NCI-H2196 treated with DMSO at 0.1 percent for 48 hours (cell line): ENCODE data around the gene SFXN2.

Experiments used
- DNase-seq: peaks from one replicate; lab custom pipeline; 2025; ENCODE audit not compliant: unreplicated experiment; lab: John Stamatoyannopoulos, UW

Gene SFXN2

DNA sequence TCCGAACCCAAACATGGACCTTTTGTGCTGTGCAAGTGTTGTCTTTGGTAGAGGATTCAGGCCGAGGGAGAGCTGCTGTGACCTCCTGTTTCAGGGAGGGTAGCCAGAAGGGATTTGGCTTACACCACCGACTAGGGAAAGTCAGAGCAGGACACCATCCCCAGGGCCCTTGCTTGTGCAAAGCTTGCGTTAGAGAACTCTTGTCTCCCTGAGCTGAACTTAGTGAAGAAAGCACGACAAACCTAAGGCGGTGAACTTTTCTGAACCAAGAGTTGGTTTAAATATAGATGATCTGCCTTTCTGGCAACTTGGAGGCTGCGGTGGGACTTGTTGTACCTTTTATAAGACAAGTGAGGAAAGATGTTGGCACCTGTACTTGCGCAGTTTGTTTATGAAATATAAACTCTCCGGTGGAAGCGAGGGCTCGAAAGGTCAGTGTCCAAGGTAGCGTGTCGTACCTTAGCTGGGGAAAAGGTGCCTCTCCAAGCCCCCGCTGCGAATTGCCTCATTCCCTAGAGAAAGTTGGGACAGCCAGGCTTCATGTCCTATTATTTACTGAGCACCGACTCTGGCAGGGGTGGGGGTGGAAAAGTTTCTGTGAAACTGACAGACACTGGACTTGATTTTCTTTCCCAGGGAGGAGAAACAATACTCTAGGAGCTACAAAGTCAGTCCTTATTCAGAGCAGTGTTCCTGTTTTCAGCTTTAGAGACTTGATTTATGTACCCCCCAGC is 60.9 kb downstream of the SFXN2 start:
- DNase-seq = no peak

GRCh38 chr10:102775935-102776669 is 61.7 kb downstream of the SFXN2 start:
- DNase-seq = no peak

GRCh38 chr10:102776779-102777456 is 62.5 kb downstream of the SFXN2 start:
- DNase-seq = no peak

GRCh38 chr10:102777711-102778453 is 63.4 kb downstream of the SFXN2 start:
- DNase-seq = no peak

- no peak for DNase-seq
Measured at GRCh38 chr10:102778781-102779180, 64.3 kb downstream of the SFXN2 start.

GRCh38 chr10:102779680-102780526 is 65.5 kb downstream of the SFXN2 start:
- no peak for DNase-seq

DNA sequence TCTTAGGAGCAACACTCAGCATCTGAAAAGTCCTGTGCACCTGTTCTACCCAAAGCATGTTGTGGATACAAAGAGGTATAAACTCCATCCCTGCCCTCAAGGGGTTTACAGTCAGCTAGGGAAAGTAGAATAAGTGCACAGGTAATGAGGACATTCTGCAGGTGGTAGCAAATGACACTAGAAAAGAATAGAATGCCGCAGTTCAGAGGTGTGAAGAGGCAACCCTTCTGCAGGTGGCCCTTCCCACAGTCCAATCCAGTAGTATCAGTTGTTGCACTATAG is 66.0 kb downstream of the SFXN2 start:
- DNase-seq = no peak

- DNase-seq = no peak
Measured at GRCh38 chr10:102781090-102781920, 66.9 kb downstream of the SFXN2 start.

GRCh38 chr10:102781921-102782557 is 67.6 kb downstream of the SFXN2 start:
- DNase-seq = no peak

DNA sequence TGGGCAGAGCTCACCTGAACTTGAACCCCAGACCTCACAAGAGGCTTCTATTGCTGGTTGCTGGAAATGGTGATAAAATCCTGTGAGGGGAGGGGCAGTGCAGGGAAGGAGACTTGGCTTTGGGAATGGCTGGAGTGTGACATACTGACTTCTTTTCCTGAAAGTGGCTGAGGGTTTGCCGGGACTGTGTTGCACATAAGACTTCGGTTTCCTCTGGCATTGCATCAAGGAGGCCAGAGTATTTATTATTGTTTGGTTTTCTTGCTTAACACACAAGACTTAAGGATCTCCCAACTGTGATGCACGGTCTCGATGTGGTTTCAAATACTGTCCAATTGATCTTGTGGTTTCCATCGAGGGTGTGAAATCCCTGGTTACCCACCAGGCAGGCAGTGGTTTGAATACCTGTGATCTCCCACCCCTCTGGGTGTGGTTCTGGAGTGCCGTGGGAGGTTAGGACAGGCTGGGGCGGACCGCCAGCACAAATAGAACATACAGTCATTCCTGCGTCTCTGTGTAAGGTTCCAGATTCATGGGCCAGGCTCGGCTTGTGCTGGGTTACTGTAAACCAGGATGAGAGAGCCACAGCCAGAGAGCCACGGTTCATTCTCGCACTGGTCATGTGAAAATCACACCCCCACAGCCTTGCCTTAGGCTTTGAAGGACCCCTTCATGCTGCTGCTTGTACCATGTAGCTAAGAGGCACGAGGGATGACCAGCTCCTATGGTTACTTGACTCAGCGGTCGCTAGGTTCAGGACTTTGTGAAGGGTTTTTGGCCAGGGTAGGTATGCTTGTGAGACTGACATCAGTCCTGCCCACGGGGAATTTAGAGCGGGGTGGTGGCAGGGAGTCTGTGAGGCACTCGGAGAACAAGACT is 68.5 kb downstream of the SFXN2 start:
- DNase-seq = no peak

DNA sequence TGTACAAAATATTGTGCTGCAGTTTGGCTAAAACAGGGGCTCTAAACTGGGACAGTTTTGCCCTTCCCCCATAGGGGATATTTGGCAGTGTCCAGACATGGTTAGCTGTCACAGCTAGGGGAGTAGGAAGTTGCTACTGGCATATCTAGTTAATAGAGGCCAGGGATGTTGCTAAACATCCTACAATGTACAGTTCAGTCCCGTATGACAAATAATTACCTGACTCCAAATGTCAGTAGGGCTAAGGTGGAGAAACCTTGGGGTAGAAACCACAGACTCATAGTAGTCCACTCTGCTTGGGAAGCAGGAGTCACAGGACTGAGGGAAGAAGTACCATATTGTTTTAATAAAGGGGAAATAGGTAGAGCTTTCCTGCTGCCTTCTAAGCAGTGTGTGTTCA is 69.1 kb downstream of the SFXN2 start:
- DNase-seq = no peak

DNA sequence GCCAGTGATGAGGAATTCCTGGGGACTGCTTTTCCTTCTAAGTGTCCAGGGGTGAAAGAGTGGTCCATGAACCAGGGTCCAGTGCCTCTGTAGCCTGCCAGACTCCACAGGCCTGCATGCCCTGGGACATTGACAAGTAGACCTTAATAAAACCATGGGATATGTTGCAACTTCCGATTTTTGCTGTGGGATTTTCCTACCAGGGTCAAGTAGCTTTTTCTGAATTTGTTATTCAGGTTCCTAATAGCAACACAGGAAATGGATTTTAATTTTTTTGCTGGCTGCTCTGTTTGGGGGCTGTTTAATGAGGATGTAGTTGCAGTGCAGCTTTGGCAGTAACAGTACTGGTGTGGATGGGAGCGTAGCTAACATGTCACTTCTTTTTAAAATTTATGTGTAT is 71.4 kb downstream of the SFXN2 start:
- DNase-seq = no peak

DNA sequence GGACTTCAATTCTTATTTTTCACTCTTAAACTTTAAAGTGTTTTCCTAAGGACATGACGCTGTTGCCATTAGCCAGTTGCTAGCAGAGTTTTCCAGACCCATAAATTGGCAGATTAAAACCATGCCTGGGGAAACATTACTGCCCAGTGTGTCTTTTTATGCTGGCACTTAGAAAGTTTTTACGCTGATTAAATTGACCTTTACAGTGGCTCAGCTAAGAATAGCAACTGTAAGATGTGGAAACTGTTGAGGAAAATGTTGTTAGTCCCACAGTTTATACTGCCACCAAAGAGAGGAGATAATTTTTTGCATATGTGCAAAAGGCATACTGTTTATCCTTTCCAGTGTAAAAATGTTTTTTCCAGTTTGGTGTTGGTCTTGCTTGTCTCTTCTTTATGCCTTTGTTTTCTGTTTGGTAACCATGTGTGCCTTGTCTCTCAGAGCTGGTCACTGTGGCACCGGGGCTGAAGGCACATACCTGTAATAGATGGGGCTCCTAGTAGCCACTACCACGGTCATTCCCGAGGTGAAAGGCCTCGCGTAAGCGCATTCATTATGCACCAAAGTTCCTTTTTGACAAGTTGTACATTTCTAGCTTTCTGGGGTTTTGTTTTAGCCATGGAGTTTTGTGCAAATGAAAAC is 77.4 kb downstream of the SFXN2 start:
- no peak for DNase-seq
